Peyer's patch (tissue), 4 donors: Measurements from ENCODE around the gene STAC.

Source experiments
- CTCF ChIP-seq, 6 experiments: fragments of 450-650 bp in 4 of 6; fragments of 200-600 bp in 2 of 6; sonication (generic) in 1 of 6; IDR thresholded peaks; one replicate each; pipeline ENCODE4 v1.5.1; 2017 to 2019; ENCODE audit warnings: antibody characterized with exemption in 6 of 6, mild to moderate bottlenecking in 3 of 6, moderate library complexity in 1 of 6
- POLR2A ChIP-seq, 2 donors: fragments of 450-650 bp; IDR thresholded peaks; one replicate each; pipeline ENCODE4 v1.5.1; 2017; ENCODE audit warnings: antibody characterized with exemption in 2 of 2, mild to moderate bottlenecking in 2 of 2, moderate library complexity in 2 of 2

- TF ChIP-seq CTCF (IDR thresholded peaks at IDR 0.05) (no peak), POLR2A (IDR thresholded peaks at IDR 0.05) (no peak)
Observed at GRCh38 chr3:36409862-36410261, 29.6 kb downstream of the STAC start.
